GM12874 (cell line): ENCODE measurements around the gene KRTAP9-7.
"Not testable (repeated sequence)": the region's sequence is repeated elsewhere in the genome, so short reads cannot be mapped to it uniquely, and the experiment has no call there.

Experiments used
- CTCF ChIP-seq: IDR thresholded peaks from 2 replicates; pipeline ENCODE4 v1.5.1; 2011; ENCODE audit warnings: low read depth, mild to moderate bottlenecking, control low read depth, low read length, moderate library complexity; ENCODE audit not compliant: insufficient read depth

The KRTAP9-7 gene

GRCh38 chr17:41275648-41276190, at the start of gene KRTAP9-7:
Gene KRTAP9-7 (plus strand): TSS chr17:41275698. CDS start chr17:41275698, 0 bp downstream.
- TF ChIP-seq CTCF = not testable (repeated sequence)

- TF ChIP-seq CTCF = no peak
These were observed 49.4 kb upstream of the KRTAP9-7 start for GRCh38 chr17:41226051-41226450.

GRCh38 chr17:41226598-41227095, 48.9 kb upstream of the KRTAP9-7 start, which contains the start of gene KRTAP9-2:
Gene KRTAP9-2 (plus strand): TSS chr17:41226648. CDS start chr17:41226655, 7 bp downstream.
- TF ChIP-seq CTCF = not testable (repeated sequence)

GRCh38 chr17:41230094-41230493, 45.4 kb upstream of the KRTAP9-7 start:
- TF ChIP-seq CTCF = no peak

- TF ChIP-seq CTCF = no peak
These were observed 43.8 kb upstream of the KRTAP9-7 start for GRCh38 chr17:41231731-41232130.

GRCh38 chr17:41232399-41233105, 42.9 kb upstream of the KRTAP9-7 start, which contains the start of gene KRTAP9-3:
Gene KRTAP9-3 (plus strand): TSS chr17:41232449. CDS start chr17:41232502, 53 bp downstream.
- TF ChIP-seq CTCF = not testable (repeated sequence)

- TF ChIP-seq CTCF = not testable (repeated sequence)
These were observed 37.5 kb upstream of the KRTAP9-7 start, which contains the start of gene KRTAP9-8 for GRCh38 chr17:41237949-41238437. Gene KRTAP9-8 (plus strand): TSS chr17:41237999. CDS start chr17:41238052, 53 bp downstream.
